ENCODE data around the gene PRSS27.
"Not testable (repeated sequence)": the region's sequence is repeated elsewhere in the genome, so short reads cannot be mapped to it uniquely, and the experiment has no call there.

The PRSS27 gene

DNA sequence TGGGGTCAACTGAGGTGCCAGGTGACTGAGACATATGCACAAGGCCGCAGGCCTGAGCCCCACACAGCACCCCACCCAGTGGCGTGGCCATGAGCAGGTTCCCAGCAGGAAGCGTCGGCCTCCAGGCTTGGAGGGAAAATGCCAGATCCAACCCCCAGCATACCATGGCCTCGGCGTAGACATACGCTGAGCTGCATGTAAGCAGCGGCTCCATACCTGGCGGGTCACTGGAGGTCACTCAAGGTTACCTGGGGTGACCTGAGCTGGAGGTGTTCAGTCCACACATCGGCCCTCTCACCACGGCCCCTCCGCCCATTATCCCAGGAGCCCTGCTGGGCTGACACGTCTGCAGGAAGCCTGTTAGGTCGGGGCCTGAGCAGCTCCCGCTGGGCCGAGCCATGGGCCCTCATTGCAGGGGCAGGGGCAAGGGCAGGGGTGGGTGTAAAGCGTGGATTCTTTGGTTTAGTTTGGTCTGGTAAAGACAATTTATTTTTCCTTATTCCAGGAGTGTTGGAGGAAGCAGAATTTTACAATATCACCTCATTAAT, 22.5 kb downstream of the PRSS27 start:
- peaks cover 9% of the 10 kb centered on the region for H3K4me1 Mint-ChIP-seq

DNA sequence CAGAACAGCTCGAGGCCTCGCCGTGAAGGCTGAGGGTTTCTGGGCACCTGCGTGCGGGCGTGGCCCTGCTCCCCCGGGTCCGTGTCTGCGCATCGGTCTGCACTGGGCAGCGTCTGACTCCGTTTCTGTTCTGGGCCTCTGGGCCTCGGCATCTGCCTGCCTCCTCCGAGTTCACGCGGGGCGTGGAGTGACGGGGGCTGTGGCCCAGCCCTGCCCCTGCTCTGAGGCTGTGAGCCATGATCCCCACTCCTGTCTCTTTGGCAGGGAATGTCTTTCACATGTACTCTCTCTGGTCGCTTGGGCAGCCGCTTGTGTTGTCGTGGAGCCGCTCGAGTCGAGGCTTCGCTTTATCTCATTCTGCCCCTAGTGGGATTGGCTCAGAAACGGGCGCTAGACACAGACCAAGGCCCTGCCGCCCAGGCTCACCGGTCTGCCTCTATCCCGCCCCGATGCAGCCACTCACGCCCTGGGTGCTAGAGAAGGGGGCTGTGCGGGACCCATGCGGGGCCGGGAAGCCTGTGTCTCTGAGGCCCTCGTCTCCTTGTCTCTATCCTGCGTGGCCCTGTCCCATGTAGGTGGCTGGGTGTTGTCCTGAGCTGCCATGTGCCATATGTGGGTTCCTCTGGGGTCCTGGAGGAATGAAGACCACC, 23.3 kb downstream of the PRSS27 start:
- peaks cover 14% of the 10 kb centered on the region for H3K4me1 Mint-ChIP-seq

More for the DNA sequence above, 22.5 kb downstream of the PRSS27 start:
- no peak for DNase-seq
- Mint-ChIP-seq H3K36me3 (ENCODE audit: low read depth) (peaks cover 11% of the 10 kb centered on the region), H3K27me3 (ENCODE audit: low read depth, poor library complexity) (no peaks in the 10 kb centered on the region), H3K9me3 (no peaks in the 10 kb centered on the region), H3K27ac (no peak overlapping the region), H3K4me3 (no peak overlapping the region)
- TF ChIP-seq, protein P1, sequence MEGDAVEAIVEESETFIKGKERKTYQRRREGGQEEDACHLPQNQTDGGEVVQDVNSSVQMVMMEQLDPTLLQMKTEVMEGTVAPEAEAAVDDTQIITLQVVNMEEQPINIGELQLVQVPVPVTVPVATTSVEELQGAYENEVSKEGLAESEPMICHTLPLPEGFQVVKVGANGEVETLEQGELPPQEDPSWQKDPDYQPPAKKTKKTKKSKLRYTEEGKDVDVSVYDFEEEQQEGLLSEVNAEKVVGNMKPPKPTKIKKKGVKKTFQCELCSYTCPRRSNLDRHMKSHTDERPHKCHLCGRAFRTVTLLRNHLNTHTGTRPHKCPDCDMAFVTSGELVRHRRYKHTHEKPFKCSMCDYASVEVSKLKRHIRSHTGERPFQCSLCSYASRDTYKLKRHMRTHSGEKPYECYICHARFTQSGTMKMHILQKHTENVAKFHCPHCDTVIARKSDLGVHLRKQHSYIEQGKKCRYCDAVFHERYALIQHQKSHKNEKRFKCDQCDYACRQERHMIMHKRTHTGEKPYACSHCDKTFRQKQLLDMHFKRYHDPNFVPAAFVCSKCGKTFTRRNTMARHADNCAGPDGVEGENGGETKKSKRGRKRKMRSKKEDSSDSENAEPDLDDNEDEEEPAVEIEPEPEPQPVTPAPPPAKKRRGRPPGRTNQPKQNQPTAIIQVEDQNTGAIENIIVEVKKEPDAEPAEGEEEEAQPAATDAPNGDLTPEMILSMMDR (IDR thresholded peaks at IDR 0.05): no peak

DNA sequence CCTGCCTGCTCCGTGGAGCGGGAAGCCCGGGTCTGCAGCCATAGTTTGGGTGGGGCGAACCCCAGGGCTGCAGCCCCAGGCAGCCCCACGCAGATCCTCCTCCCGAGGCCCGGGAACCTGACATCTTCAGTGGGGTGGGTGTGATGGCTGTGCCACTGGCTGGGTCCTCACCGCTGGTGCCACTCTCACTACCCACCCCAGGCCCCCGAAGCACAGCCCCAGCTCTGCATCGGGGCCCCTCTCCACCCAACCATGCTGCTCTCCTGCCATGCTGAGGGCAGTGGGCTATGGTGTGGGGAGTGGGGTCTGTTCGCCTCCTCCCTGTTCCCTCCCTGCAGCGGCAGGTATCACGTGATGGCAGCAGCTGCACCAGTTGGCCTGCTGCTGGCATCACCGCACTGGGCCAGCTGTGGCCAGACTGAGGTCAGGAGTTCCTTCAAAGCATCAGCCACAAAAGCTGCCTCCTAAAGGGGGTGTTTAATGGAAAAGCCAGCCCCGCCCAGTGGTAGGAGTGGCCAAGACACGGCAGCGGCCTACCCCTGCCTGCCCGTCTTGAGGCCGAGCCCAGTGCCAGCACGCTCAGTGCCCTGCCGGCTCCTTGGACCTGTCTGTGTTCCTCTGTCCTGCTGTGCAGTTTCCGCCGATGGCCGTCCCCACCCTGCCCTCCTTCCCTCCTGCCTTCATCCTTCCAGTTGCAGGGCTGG, 26.9 kb downstream of the PRSS27 start:
- Mint-ChIP-seq H3K36me3 (ENCODE audit: low read depth) (peaks cover 10% of the 10 kb centered on the region), H3K27me3 (ENCODE audit: low read depth, poor library complexity) (no peaks in the 10 kb centered on the region), H3K27ac (peak overlapping the region; percentile 94), H3K4me3 (peak overlapping the region; percentile 52), H3K4me1 (peaks cover 22% of the 10 kb centered on the region), H3K9me3 (no peaks in the 10 kb centered on the region)
- DNase-seq: peak; percentile 31
- TF ChIP-seq, protein P1 (IDR thresholded peaks at IDR 0.05): no peak

More for the DNA sequence above, 23.3 kb downstream of the PRSS27 start:
- H3K4me3 Mint-ChIP-seq; H3K9me3 Mint-ChIP-seq; DNase-seq; H3K27me3 Mint-ChIP-seq (ENCODE audit: low read depth, poor library complexity): not testable (repeated sequence)
- peak overlapping the region; percentile 72 for H3K27ac Mint-ChIP-seq
- H3K36me3 Mint-ChIP-seq (ENCODE audit: low read depth): peaks cover 11% of the 10 kb centered on the region

DNA sequence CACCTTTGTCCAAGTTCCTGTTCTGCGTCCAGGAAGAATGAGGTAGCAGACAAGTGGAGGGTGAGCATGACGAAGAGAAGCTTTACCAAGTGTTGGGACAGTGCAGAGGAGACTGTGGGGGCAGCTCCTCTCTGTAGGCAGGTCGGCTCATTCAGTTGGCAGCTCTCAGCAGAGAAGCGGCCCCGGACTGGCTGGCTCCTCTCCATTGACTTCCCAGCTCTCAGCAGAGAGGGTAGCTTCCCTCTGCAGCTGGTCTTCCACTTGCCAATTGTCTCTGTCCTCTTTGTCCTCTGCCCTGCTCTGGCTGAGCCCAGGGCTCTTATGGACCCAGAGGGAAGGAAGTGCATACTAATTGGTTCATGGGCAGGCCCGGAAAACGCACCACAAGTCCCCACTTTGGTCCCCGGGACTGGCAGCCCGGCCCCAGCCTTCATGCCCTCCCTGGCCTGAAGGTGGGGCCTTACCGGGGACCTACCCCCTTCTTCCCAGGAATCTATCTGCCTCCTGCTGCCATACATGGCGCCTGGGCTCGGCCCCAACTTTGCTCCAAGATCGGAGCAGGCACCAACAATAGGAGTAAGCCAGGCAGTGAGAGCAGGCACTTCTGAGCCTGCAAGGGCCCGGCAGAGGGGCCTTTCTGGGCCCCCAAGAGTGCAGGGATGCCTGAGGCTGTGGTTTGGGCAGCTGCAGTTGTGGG, 27.6 kb downstream of the PRSS27 start:
- H3K27me3 Mint-ChIP-seq (ENCODE audit: low read depth, poor library complexity): no peaks in the 10 kb centered on the region
- H3K4me3 Mint-ChIP-seq: no peak overlapping the region
- H3K36me3 Mint-ChIP-seq (ENCODE audit: low read depth): peaks cover 4% of the 10 kb centered on the region
- TF ChIP-seq, protein P1 (IDR thresholded peaks at IDR 0.05): no peak
- H3K4me1 Mint-ChIP-seq: peaks cover 26% of the 10 kb centered on the region
- peak overlapping the region; percentile 66 for H3K27ac Mint-ChIP-seq
- no peak for DNase-seq
- no peaks in the 10 kb centered on the region for H3K9me3 Mint-ChIP-seq

DNA sequence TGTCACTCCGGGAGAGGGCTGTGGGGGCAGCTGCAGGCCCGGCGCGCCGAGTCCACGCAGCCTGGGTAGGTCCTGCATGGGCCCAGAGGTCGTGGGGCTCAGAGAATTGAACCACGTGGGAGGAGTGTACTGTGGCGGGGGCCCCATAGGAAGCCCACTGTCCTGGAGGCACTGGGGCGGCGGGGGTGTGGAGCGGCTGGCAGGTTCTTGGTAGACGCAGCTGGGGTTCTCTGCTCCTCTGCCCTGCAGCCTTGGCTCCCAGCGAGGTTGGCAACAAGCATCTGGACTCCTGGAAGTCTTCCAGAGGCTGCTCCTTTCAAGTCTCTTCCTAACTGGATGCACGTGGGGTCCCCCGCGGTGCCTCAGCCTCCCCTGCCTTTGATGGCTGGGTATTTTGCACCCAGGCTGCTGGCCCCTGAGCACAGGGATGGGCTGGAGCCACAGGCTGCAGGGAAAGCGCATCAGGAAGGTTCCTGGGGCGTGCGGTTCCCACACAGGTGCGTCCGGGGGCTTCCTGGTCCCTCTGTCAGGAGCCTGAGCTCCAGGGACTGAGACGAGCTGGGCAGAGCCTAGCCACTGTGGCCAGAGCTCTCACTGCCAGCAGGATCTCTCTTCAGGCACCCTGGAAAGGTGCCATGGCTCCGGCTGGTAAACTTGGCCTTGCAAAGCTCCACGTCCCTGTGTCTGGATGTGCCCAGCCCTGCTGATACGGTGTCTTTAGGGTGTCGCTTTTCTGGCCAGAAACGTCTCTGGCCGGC, 28.4 kb downstream of the PRSS27 start:
- DNase-seq: no peak
- H3K4me3 Mint-ChIP-seq: no peak overlapping the region
- H3K27ac Mint-ChIP-seq: peak overlapping the region; percentile 54
- H3K9me3 Mint-ChIP-seq: no peaks in the 10 kb centered on the region
- peaks cover 31% of the 10 kb centered on the region for H3K4me1 Mint-ChIP-seq
- H3K36me3 Mint-ChIP-seq (ENCODE audit: low read depth): no peaks in the 10 kb centered on the region
- TF ChIP-seq, protein P1 (IDR thresholded peaks at IDR 0.05): no peak
- H3K27me3 Mint-ChIP-seq (ENCODE audit: low read depth, poor library complexity): no peaks in the 10 kb centered on the region
